GM21737 (cell line): ENCODE data around the gene YIPF2.
"Not testable (repeated sequence)": the region's sequence is repeated elsewhere in the genome, so short reads cannot be mapped to it uniquely, and the experiment has no call there.

ENCODE experiments used
- ATAC-seq: cut with Tn5 transposase; IDR thresholded peaks from one replicate; pipeline ENCODE4 v1.9.1; 2021; ENCODE audit warnings: mild to moderate bottlenecking, moderate library complexity; ENCODE audit not compliant: unreplicated experiment

The YIPF2 gene

GRCh38 chr19:10928563-10929401, at the start of gene YIPF2, which contains the start of gene TIMM29:
YIPF2 (minus strand) TSS chr19:10928639; CDS start chr19:10928410, 229 bp downstream.
TIMM29 (plus strand) TSS chr19:10928811; CDS start chr19:10928823, 12 bp downstream.
- peak; percentile 69 for ATAC-seq

- ATAC-seq: no peak
Measured at GRCh38 chr19:10977742-10978092, 49.3 kb upstream of the YIPF2 start.

GRCh38 chr19:10976131-10976892, 47.9 kb upstream of the YIPF2 start:
- ATAC-seq: no peak

GRCh38 chr19:10975374-10976130, 47.1 kb upstream of the YIPF2 start:
- no peak for ATAC-seq

- no peak for ATAC-seq
Measured at GRCh38 chr19:10971107-10971726, 42.8 kb upstream of the YIPF2 start.

DNA sequence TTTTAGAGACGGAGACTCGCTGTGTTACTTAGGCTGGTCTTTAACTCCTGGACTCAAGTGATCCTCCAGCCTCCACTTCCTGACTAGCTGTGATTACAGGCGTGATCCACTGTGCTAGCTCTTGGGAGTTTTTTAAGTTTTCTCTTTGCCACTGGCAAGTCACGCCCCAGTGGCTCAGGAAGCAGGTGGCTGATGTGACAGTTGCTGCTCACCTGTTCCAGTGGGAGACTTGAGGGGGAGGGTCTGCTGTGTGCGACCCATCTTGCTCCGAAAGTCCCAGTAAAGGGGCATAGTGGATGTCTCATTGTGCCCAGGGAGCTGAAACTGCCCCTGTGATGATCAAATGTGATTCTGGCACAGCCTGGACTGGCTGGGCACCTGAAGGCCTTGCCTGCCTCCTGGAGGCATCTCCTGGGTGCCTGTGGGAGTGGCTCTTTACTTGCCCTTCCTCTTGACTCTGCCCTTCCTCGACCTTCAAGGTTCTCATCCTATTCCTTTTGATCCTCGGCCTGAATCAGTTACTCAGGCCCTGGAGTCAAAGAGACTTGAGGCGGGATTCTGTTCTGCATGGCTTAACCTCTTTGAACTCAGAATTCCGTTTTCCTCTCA, 40.2 kb upstream of the YIPF2 start:
- ATAC-seq: peak; percentile 39

DNA sequence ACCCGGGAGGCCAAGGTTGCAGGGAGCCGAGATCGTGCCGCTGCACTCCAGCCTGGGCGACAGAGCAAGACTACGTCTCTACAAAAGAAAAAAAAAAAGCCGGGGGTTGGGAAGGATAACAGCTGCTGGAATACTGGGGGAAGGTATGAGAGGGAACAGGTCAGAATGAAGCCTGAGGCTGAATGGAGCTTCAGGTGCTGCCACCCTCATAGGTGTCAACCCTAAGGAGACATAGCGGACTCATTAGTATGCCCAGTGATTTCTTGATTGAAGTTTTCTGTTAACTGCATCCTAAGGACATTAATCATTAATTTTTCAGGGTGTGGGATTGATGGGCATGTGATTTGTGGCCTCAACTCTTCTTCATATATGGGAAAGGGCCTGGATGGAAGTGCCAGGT, 38.4 kb upstream of the YIPF2 start:
- no peak for ATAC-seq

DNA sequence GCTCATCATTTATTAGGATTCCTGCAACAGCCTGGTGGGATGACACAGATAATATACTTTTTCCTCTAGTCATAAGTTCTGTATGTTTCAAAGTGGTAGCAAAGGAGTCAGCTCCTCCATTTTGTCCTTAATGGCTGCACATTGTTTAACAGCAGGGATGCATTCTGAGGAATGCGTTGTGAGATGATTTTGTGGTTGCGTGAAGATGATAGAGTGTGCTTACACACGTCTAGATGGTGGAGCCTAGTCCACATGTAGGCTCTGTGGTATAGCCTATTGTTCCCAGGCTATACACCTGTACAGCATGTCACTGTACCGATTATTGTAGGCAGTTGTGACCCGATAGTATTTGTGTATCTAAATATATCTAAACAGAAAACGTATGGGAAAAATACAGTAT, 37.0 kb upstream of the YIPF2 start:
- no peak for ATAC-seq

DNA sequence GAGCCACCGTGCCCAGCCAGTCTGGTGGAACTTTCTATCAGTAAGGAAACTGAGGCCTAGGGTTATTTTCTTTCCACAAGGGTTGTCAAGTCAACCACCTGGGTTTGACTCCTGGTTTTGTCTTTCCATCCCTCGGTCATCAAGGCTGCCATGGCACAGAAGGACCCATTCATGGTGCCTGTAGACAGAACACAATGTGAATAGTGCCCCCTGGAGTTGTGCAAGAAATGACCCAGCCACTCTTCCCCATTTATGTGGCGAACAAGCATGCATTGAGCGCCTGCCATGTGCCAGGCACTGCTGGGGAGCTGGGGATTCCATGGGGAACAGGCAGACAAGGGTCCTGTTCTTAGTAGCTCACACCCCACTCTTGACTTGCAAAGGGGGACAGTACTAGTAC, 36.5 kb upstream of the YIPF2 start:
- no peak for ATAC-seq

DNA sequence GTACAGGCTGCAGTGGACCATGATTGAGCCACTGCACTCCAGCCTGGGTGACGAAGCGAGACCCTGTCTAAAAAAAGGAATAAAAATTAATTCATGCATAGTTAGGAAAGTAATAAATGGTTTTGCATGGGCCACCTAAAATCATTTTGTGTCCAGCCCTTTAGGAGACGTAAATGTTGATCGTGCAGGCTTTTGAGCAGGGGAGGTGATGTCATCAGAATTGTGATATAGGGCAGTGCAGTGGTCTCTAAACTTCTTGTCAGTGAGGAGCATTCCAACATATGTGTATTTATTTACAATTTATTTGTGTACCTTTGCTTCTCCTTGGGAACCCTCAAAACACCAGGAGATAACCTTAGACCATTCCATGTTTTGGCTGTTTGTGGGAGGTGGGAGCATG, 35.4 kb upstream of the YIPF2 start:
- no peak for ATAC-seq

DNA sequence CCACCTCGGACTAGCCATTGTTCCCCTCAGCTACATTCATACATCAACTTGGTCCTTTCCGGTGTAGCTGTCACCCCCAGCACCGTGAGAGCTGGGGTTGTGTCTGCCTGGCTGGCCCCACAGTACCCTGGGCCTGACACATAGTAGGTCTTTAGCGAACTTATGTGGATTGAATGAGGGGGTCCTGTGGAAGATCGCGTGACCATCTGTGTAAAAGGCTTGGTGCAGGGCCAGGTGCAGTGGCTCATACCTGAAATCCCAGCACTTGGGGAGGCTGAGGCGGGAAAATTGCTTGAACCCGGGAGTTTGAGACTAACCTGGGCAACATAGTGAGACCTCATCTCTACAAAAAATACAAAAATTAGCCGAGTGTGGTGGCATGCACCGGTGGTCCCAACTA, 34.4 kb upstream of the YIPF2 start:
- no peak for ATAC-seq

GRCh38 chr19:10961073-10961860, 32.8 kb upstream of the YIPF2 start:
- peak; percentile 31 for ATAC-seq

DNA sequence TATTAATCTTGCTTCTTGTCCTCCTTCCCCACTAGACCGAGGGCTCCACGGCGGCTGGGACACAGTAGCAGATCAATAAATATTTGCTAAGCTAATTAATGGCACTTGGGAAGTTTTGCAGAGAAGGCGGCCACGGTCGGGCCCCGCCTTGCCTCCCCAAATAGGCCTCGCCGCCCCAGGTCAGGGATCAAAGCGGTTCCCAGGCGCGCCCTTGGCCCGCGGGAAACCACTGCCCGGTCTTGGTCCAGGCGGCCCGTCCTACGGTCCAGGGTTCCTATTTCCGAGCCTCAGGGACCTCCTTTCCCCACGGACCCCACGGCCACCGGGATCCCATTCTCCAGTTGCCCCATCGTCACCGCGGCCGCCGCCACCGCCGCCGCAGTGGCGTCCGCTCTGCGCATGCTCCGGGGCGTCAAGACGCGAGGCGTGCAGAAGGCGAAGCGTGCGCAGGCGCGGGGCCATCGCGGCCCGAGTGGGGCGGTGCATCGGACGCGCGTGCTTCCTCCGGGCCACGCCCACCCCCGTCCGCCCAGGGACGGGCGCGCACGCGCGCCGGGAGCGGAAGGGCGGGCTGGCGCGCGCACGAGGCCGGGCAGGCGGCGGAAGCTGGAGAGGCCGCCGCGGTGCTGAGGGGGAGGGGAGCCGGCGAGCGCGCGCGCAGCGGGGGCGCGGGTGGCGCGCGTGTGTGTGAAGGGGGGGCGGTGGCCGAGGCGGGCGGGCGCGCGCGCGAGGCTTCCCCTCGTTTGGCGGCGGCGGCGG, 32.1 kb upstream of the YIPF2 start, which contains the start of gene SMARCA4:
SMARCA4 (plus strand) TSS at position 717 of the 759 bp plus-strand sequence. CDS start 23,122 bp downstream, outside the sequence.
- ATAC-seq: peak; percentile 73

DNA sequence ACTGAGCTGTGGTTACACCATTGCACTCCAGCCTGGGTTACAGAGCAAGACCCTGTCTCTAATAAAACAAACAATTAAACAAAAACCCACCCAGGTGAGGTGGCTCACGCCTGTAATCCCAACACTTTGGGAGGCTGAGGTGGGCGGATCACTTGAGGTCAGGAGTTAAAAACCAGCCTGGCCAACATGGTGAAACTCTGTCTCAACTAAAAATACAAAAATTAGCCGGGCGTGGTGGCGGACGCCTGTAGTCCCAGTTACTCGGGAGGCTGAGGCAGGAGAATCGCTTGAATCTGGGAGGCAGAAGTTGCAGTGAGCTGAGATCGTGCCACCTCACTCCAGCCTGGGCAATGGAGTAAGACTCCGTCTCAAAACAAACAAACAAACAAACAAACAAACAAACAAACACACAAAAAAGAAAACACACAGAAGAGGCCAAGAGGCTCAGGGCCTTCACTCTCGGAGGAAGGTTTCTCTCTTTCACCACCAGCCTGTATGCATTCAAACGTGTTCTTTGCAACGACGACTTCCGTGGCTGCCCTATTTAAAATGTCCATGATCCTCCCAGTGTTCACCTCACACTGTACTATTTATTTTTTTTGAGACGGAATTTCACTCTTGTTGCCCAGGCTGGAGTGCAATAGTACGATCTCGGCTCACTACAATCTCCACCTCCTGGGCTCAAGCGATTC, 31.0 kb upstream of the YIPF2 start:
- not testable (repeated sequence) for ATAC-seq

GRCh38 chr19:10952809-10953208, 24.4 kb upstream of the YIPF2 start:
- no peak for ATAC-seq

DNA sequence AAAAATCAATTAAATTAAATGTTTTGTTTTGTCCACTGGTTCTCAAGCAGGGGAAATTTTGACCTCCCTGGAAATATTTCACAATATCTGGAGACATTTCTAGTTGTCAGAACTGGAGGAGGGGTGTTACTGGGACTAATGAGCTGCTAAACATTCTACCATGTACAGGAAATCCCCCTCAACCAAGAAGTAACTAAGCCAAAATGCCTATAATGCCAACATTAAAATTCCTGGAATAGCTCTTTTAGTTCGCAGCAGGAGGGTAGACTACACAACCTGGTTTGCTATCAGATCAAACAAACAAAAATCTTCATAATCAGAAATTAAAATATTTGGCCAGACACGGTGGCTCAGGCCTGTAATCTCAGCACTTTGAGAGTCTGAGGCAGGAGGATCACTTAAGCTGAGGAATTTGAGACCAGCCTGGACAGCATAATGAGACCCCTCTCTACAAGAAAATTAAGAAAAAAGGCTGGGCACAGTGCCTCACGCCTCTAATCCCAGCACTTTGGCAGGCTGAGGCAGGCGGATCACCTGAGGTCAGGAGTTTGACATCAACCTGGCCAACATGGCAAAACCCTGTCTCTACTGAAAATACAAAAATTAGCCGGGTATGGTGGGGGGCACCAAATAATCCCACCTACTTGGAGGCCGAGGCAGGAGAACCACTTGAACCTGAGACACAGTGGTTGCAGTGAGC, 18.7 kb upstream of the YIPF2 start:
- no peak for ATAC-seq

GRCh38 chr19:10945264-10945663, 16.8 kb upstream of the YIPF2 start:
- ATAC-seq: no peak

GRCh38 chr19:10943412-10943811, 15.0 kb upstream of the YIPF2 start:
- ATAC-seq: not testable (repeated sequence)
